ENCODE measurements around the gene SCAI. TPM values are rescaled to one million over a fixed set of nuclear protein-coding genes. Genes with fewer than 3 reads are reported as not detected.

Gene SCAI
- polyA plus RNA-seq, 2 of the 4 experiments (the other 2 are of a cell fraction): 2.1 to 5.0 TPM

- DNase-seq (ENCODE audit: low read depth in 1 of 2, low spot score in 1 of 2): no peak
- POLR2A ChIA-PET: no interaction called here
- WGBS (ENCODE audit: missing lambda C conversion rate): 97% methylated on average over 6 of the region's 6 CpGs
- H3K4me2 ChIP-seq: no peak overlapping the region
- H3K27ac ChIP-seq: no peak overlapping the region
- no peaks in the 10 kb centered on the region for H3K4me1 ChIP-seq
- CTCF ChIA-PET: no interaction called here
- H3K9me3 ChIP-seq: no peaks in the 10 kb centered on the region
- TF ChIP-seq ESRRA (IDR thresholded peaks at IDR 0.05; ENCODE audit: borderline replicate concordance, low read length) (no peak), CTCF (IDR thresholded peaks at IDR 0.05) (no peak), MAZ (IDR thresholded peaks at IDR 0.05; ENCODE audit: borderline replicate concordance, low read depth, low read length) (no peak), FOSB (CRISPR knock-in tag; IDR thresholded peaks at IDR 0.05) (no peak), RAD21 (conservative IDR thresholded peaks at IDR 0.05 in 1 of 2, IDR thresholded peaks at IDR 0.05 in 1 of 2) (no peak), REST (IDR thresholded peaks at IDR 0.05) (no peak), ELK1 (IDR thresholded peaks at IDR 0.05; ENCODE audit: low read depth, low read length) (no peak), HEYL (CRISPR knock-in tag; IDR thresholded peaks at IDR 0.05) (no peak), ZSCAN20 (CRISPR knock-in tag; IDR thresholded peaks at IDR 0.05) (no peak), POLR2A (IDR thresholded peaks at IDR 0.05; ENCODE audit: low read length) (no peak), EP300 (IDR thresholded peaks at IDR 0.05) (no peak), SREBF2 (IDR thresholded peaks at IDR 0.05) (no peak)
- no peak for FAIRE-seq
- no peak overlapping the region for H3K4me3 ChIP-seq
- no peak for ATAC-seq
Observed at GRCh38 chr9:125043631-125044030, 99.7 kb downstream of the SCAI start.

GRCh38 chr9:125043148-125043547 is 100.2 kb downstream of the SCAI start:
- ChIA-PET POLR2A (no interaction called here), CTCF (no interaction called here)
- Histone ChIP-seq H3K27ac (no peak overlapping the region), H3K4me3 (no peak overlapping the region), H3K4me2 (no peak overlapping the region), H3K9me3 (no peaks in the 10 kb centered on the region), H3K4me1 (no peaks in the 10 kb centered on the region)
- no peak for FAIRE-seq
- TF ChIP-seq MAZ (IDR thresholded peaks at IDR 0.05; ENCODE audit: borderline replicate concordance, low read depth, low read length): no peak
- no peak for ATAC-seq
- WGBS (ENCODE audit: missing lambda C conversion rate): 93% methylated on average over 3 of the region's 3 CpGs
- DNase-seq (ENCODE audit: low read depth in 1 of 2, low spot score in 1 of 2): no peak

- WGBS (ENCODE audit: missing lambda C conversion rate): 92% methylated on average over 2 of the region's 2 CpGs
- DNase-seq (ENCODE audit: low read depth in 1 of 2, low spot score in 1 of 2) (no peak), FAIRE-seq (no peak), ATAC-seq (no peak)
- Histone ChIP-seq H3K27ac (no peak overlapping the region), H3K4me3 (no peak overlapping the region), H3K4me2 (no peak overlapping the region), H3K9me3 (no peaks in the 10 kb centered on the region), H3K4me1 (no peaks in the 10 kb centered on the region)
- POLR2A ChIA-PET: no interaction called here
- CTCF ChIA-PET: no interaction called here
- TF ChIP-seq NFE2L2 (conservative IDR thresholded peaks at IDR 0.05; ENCODE audit: low read length) (no peak), ATOH8 (CRISPR knock-in tag; IDR thresholded peaks at IDR 0.05; ENCODE audit: low read depth) (no peak), REST (IDR thresholded peaks at IDR 0.05) (no peak), TFCP2L1 (CRISPR knock-in tag; IDR thresholded peaks at IDR 0.05) (no peak), KDM1A (IDR thresholded peaks at IDR 0.05; ENCODE audit: low read depth) (no peak), HMGXB4 (CRISPR knock-in tag; IDR thresholded peaks at IDR 0.05; ENCODE audit: borderline replicate concordance) (no peak), RARB (CRISPR knock-in tag; IDR thresholded peaks at IDR 0.05) (no peak), CHD4 (IDR thresholded peaks at IDR 0.05; ENCODE audit: borderline replicate concordance) (no peak), FOXS1 (CRISPR knock-in tag; IDR thresholded peaks at IDR 0.05) (no peak), HEYL (CRISPR knock-in tag; IDR thresholded peaks at IDR 0.05) (no peak), HOXA7 (CRISPR knock-in tag; IDR thresholded peaks at IDR 0.05) (no peak)
Observed at GRCh38 chr9:125038166-125038565, 105.2 kb downstream of the SCAI start.
